ENCODE measurements around the gene IGFL4. TPM values are rescaled to one million over a fixed set of nuclear protein-coding genes. Genes with fewer than 3 reads are reported as not detected.

The IGFL4 gene
- total and polyA plus RNA-seq, 2 of the 13 experiments (the other 11 are each of a cell fraction or from before 2014, with no cell fraction given): 1.2 to 1.4 TPM

DNA sequence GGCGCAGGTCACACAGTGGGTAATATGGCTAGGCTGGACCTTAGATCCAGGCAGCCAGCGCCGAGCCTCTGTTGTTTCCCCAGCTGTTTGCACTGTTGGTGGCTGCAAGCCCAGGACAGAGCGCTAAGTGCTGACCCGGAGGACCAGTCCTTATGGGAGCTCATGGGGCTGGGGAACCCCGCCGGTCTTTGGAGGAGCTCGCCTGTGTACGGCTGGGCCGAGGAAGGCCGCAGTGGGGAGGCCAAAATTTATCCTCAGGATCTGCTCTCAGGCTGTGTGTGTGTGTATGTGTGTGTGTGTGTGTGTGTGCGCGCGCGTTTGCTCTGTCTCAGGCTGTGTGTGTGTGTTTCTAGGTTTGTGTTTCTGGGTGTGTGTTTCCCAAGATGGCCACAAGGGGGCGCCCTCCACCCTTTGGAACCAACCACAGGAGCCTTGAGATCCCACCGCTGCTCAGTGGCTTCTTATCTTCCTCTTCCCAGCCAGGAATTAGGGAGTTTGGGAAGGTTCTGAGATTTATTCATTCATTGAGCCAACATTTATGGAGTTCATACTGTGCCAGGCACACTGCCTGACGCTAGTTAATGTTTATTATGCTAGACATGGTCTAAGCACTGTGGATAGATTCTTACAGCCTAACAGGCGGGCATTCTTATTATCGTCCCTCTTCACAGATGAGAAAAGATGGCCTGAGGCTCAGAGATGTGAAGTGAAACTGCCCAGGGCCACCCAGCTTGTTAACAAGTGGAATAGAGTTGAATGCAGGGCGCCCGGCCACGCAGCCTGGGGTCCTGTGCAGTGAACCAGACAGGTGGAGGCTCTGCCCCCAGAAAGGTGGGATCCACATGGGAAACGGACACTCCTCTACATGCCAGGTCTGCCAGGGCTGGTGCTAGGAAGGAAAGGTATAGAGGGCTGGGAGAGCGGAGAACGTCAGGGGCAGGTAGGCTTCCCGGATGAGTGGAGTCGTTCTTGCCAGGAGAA, 31.0 kb downstream of the IGFL4 start (continued):
- TF ChIP-seq ZNF547 (CRISPR knock-in tag; IDR thresholded peaks at IDR 0.05): no peak
- TF ChIP-seq, protein P1, sequence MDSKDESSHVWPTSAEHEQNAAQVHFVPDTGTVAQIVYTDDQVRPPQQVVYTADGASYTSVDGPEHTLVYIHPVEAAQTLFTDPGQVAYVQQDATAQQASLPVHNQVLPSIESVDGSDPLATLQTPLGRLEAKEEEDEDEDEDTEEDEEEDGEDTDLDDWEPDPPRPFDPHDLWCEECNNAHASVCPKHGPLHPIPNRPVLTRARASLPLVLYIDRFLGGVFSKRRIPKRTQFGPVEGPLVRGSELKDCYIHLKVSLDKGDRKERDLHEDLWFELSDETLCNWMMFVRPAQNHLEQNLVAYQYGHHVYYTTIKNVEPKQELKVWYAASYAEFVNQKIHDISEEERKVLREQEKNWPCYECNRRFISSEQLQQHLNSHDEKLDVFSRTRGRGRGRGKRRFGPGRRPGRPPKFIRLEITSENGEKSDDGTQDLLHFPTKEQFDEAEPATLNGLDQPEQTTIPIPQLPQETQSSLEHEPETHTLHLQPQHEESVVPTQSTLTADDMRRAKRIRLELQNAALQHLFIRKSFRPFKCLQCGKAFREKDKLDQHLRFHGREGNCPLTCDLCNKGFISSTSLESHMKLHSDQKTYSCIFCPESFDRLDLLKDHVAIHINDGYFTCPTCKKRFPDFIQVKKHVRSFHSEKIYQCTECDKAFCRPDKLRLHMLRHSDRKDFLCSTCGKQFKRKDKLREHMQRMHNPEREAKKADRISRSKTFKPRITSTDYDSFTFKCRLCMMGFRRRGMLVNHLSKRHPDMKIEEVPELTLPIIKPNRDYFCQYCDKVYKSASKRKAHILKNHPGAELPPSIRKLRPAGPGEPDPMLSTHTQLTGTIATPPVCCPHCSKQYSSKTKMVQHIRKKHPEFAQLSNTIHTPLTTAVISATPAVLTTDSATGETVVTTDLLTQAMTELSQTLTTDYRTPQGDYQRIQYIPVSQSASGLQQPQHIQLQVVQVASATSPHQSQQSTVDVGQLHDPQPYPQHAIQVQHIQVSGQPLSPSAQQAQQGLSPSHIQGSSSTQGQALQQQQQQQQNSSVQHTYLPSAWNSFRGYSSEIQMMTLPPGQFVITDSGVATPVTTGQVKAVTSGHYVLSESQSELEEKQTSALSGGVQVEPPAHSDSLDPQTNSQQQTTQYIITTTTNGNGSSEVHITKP (CRISPR knock-in tag; IDR thresholded peaks at IDR 0.05; ENCODE audit: low read depth): no peak
- TF ChIP-seq, protein P2, sequence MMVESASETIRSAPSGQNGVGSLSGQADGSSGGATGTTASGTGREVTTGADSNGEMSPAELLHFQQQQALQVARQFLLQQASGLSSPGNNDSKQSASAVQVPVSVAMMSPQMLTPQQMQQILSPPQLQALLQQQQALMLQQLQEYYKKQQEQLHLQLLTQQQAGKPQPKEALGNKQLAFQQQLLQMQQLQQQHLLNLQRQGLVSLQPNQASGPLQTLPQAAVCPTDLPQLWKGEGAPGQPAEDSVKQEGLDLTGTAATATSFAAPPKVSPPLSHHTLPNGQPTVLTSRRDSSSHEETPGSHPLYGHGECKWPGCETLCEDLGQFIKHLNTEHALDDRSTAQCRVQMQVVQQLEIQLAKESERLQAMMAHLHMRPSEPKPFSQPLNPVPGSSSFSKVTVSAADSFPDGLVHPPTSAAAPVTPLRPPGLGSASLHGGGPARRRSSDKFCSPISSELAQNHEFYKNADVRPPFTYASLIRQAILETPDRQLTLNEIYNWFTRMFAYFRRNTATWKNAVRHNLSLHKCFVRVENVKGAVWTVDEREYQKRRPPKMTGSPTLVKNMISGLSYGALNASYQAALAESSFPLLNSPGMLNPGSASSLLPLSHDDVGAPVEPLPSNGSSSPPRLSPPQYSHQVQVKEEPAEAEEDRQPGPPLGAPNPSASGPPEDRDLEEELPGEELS (CRISPR knock-in tag; IDR thresholded peaks at IDR 0.05): no peak
- TF ChIP-seq YEATS4 (CRISPR knock-in tag; IDR thresholded peaks at IDR 0.05; ENCODE audit: borderline replicate concordance): no peak
- TF ChIP-seq ZNF143 (CRISPR knock-in tag; IDR thresholded peaks at IDR 0.05): no peak
- TF ChIP-seq SAP130 (CRISPR knock-in tag; IDR thresholded peaks at IDR 0.05; ENCODE audit: low read depth): no peak; the same call in 1 of the 2 replicates
- TF ChIP-seq ATM (IDR thresholded peaks at IDR 0.05; ENCODE audit: borderline replicate concordance): no peak
- 0 out of 2 replicates have a peak, but pooled peaks have one; percentile 26 for TF ChIP-seq RXRA (CRISPR knock-in tag; IDR thresholded peaks at IDR 0.05)
- TF ChIP-seq SMC3 (IDR thresholded peaks at IDR 0.05; ENCODE audit: low read length): peak; percentile 62
- no peak for TF ChIP-seq JARID2 (CRISPR knock-in tag; IDR thresholded peaks at IDR 0.05; ENCODE audit: insufficient replicate concordance)
- no peak for TF ChIP-seq TBL1XR1 (IDR thresholded peaks at IDR 0.05; ENCODE audit: borderline replicate concordance, low read length, partially characterized antibody)
- no peak for TF ChIP-seq SIX4 (CRISPR knock-in tag; IDR thresholded peaks at IDR 0.05)
- TF ChIP-seq GPN1 (CRISPR knock-in tag; IDR thresholded peaks at IDR 0.05; ENCODE audit: borderline replicate concordance): no peak
- TF ChIP-seq RORA (CRISPR knock-in tag; IDR thresholded peaks at IDR 0.05): no peak
- TF ChIP-seq, protein P3, sequence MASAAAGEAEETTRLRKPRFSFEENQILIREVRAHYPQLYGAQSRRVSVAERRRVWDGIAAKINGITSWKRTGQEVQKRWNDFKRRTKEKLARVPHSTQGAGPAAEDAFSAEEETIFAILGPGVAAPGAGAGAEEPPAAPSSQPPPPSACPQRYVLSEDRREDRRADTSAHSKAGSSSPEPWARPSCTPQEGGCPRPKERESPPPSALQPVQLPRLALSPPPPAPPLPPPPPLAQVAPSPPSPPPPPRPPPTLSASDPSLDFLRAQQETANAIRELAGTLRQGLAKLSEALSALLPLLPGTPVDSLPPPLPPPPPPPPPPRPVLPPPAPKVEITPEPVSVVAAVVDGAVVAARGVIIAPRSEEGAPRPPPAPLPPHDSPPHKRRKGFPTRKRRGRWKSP (CRISPR knock-in tag; IDR thresholded peaks at IDR 0.05): 0 out of 2 replicates have a peak, but pooled peaks have one; percentile 23
- TF ChIP-seq RAD21 (CRISPR knock-in tag; IDR thresholded peaks at IDR 0.05): peak; percentile 20; the same call in 1 of the 2 replicates
- TF ChIP-seq, protein P4, sequence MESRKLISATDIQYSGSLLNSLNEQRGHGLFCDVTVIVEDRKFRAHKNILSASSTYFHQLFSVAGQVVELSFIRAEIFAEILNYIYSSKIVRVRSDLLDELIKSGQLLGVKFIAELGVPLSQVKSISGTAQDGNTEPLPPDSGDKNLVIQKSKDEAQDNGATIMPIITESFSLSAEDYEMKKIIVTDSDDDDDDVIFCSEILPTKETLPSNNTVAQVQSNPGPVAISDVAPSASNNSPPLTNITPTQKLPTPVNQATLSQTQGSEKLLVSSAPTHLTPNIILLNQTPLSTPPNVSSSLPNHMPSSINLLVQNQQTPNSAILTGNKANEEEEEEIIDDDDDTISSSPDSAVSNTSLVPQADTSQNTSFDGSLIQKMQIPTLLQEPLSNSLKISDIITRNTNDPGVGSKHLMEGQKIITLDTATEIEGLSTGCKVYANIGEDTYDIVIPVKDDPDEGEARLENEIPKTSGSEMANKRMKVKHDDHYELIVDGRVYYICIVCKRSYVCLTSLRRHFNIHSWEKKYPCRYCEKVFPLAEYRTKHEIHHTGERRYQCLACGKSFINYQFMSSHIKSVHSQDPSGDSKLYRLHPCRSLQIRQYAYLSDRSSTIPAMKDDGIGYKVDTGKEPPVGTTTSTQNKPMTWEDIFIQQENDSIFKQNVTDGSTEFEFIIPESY (CRISPR knock-in tag; IDR thresholded peaks at IDR 0.05): peak; percentile 91
- no peak for TF ChIP-seq MAFK (conservative IDR thresholded peaks at IDR 0.05 in 1 of 2, IDR thresholded peaks at IDR 0.05 in 1 of 2; ENCODE audit: low read length in 2 of 2)
- TF ChIP-seq GFI1 (CRISPR knock-in tag; IDR thresholded peaks at IDR 0.05; ENCODE audit: borderline replicate concordance): no peak
